ENCODE data around the gene GPR39.
"Not testable (repeated sequence)": the region's sequence is repeated elsewhere in the genome, so short reads cannot be mapped to it uniquely, and the experiment has no call there.

GPR39 gene

DNA sequence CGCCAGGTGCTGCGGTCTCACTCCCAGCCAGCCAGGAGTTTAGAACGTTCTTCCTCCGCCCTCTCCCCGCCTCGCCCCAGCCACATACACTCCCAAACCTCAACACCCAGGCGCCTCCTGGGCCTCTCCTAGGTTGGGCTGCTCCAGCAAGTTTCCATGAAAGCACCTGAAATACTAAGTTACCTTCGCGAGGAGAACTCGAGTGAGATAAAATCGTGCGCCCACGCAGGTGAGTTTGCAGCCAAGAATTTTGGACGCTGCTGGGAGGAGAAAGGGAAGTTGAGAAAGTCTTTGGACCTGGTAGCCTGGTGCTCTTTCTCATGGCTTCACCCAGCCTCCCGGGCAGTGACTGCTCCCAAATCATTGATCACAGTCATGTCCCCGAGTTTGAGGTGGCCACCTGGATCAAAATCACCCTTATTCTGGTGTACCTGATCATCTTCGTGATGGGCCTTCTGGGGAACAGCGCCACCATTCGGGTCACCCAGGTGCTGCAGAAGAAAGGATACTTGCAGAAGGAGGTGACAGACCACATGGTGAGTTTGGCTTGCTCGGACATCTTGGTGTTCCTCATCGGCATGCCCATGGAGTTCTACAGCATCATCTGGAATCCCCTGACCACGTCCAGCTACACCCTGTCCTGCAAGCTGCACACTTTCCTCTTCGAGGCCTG is at the start of gene GPR39:
GPR39 (plus strand) TSS at position 83 of the 673 bp plus-strand sequence.
- FAIRE-seq (no peak), DNase-seq (ENCODE audit: extremely low spot score, insufficient read length, low read depth) (no peak)

DNA sequence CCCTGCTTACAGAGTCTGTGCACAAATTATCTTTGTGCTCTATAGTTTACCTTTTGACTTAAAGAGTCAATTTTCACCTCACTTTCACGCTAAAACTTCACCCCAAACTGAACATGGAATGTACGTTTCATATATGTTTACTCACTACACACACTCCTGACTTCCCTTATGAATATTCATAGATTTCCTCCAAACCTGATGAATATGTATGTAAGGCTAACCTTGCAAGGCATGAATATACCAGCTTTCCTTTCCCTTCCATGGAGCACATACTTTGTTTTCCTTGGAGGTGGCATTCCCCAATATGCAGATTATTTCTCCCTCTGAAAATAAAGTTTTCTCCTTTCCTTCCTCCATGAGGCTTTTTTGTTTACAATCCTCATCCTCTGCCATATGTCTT is 48.4 kb upstream of the GPR39 start:
- FAIRE-seq = no peak
- DNase-seq (ENCODE audit: extremely low spot score, insufficient read length, low read depth) = no peak

DNA sequence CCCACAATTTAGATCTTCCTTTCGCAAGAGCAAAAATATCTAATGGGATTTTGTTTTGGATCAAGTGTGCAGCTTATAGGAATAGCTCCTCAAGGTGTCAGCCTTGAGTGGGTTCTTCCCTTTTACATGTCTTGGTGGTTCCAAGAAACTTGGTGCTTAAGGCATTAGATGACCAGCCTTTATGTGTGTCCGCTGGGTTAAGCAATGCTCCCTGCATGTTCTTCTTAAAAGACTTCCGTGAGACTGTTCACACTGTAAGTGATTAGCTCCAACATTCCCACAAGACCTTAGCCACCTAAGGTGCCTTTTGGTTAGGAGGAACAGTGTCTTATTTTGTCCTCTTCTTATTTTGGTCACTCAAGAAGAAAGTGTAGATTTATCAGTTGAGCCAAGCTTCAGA is 44.3 kb upstream of the GPR39 start:
- DNase-seq (ENCODE audit: extremely low spot score, insufficient read length, low read depth) = no peak
- FAIRE-seq = no peak

- FAIRE-seq = no peak
- DNase-seq (ENCODE audit: extremely low spot score, insufficient read length, low read depth) = no peak
Observed at GRCh38 chr2:132373391-132374135, 43.0 kb upstream of the GPR39 start.

GRCh38 chr2:132374151-132374550 is 42.5 kb upstream of the GPR39 start:
- no peak for FAIRE-seq
- no peak for DNase-seq (ENCODE audit: extremely low spot score, insufficient read length, low read depth)

DNA sequence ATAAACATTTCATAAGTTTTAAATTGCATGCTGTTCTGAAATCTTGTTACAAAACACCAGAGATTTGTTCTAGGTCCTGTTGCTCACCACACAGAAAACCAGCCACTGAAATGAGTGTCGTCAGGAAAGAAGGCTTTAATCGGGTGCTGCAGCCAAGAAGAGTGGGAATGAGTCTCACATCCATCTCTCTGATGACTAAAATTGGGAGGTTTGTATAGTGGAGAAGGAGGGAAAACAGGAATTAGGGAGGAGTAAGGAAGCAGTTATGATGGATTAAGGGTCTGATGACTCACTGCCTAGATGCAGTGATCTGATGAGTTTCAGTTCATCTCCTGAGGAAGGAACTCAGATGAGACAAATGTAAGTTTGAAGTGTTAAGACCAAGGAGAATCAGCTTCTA is 42.1 kb upstream of the GPR39 start:
- DNase-seq (ENCODE audit: extremely low spot score, insufficient read length, low read depth) = no peak
- FAIRE-seq = no peak

- DNase-seq (ENCODE audit: extremely low spot score, insufficient read length, low read depth) (no peak), FAIRE-seq (no peak)
Observed at GRCh38 chr2:132374961-132375360, 41.6 kb upstream of the GPR39 start.

DNA sequence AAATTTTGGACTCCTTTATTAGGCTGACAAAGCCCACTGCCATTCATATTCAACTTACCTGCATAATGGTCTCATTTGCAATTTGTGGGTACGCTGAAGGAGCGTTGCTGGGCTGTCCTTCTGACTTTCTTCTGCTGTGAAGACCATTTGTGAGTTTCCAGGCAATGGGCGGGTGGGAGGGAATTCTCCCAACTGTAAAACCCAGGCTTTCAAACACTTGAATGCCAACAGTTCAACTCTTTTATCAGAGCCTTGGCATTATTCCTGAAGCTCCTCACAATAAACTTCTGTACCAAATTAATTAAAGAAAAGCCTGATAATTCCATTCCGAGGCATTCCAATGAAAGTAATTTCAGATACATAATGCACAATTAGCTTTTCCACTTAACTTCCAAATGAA is 35.2 kb upstream of the GPR39 start:
- FAIRE-seq (no peak), DNase-seq (ENCODE audit: extremely low spot score, insufficient read length, low read depth) (no peak)

DNA sequence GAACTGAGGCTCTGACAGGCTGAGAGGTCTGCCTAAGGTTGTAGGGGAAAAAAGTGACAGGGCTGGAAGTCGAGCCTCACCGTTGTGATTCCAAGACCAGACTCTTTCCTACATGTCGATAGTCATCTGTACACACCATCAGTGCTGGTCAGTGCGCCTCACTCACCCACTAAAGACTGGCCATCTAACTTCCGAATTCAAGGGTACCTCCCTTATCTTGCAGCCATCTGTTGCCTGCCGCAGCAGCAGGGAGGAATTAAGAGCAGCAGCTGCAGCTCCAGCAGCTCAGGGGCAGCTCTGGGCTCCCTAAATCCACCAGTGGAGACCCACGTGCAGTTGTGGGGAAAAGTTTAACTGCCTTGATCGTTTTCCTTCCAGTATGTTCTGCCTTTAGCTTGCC is 32.6 kb upstream of the GPR39 start:
- no peak for FAIRE-seq
- no peak for DNase-seq (ENCODE audit: extremely low spot score, insufficient read length, low read depth)

- FAIRE-seq (no peak), DNase-seq (ENCODE audit: extremely low spot score, insufficient read length, low read depth) (no peak)
Observed at GRCh38 chr2:132384491-132385151, 32.0 kb upstream of the GPR39 start.

- FAIRE-seq = no peak
- no peak for DNase-seq (ENCODE audit: extremely low spot score, insufficient read length, low read depth)
Observed at GRCh38 chr2:132387126-132387525, 29.5 kb upstream of the GPR39 start.

DNA sequence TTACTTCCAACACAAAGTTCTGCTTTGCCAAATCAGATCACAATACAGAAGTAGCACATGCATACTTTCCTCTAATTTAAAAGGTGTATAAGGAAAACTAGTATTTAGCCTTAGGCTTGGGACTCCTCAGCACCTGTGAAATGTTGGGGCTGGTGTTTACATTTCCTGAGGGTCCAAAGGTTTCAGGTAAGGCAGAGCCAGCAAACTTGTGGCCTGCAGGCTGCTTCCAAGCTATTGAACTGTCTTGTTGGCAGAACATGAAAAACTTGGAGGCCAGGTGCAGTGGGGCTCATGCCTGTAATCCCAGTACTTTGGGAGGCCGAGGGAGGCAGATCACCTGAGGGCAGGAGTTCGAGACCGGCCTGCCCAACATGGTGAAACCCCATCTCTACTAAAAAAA is 26.5 kb upstream of the GPR39 start:
- FAIRE-seq = no peak

DNA sequence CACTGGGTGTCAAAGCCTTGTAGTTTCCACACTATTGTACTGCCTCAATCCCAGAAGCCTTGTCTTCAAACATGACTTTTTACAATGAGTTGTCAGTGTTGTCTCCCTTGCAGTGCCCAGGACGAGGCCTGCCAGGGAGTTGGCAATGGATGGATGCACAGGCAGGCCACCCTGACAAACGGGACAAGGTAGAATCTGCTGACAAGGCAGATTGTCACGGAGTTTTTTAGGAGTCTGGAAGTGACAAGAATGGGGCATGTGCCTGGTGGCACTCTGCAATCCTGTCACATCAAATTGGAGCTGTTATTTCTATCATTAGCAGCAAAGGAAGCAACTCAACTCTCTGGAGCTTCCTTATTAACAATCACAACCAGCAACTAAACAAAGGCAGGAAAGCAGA is 25.2 kb upstream of the GPR39 start:
- DNase-seq (ENCODE audit: extremely low spot score, insufficient read length, low read depth) (no peak), FAIRE-seq (no peak)

More for the DNA sequence above, 26.5 kb upstream of the GPR39 start:
- DNase-seq (ENCODE audit: extremely low spot score, insufficient read length, low read depth) = no peak

- FAIRE-seq (no peak), DNase-seq (ENCODE audit: extremely low spot score, insufficient read length, low read depth) (no peak)
Observed at GRCh38 chr2:132392221-132392620, 24.4 kb upstream of the GPR39 start.

- FAIRE-seq = no peak
- no peak for DNase-seq (ENCODE audit: extremely low spot score, insufficient read length, low read depth)
Observed at GRCh38 chr2:132392879-132393278, 23.7 kb upstream of the GPR39 start.

DNA sequence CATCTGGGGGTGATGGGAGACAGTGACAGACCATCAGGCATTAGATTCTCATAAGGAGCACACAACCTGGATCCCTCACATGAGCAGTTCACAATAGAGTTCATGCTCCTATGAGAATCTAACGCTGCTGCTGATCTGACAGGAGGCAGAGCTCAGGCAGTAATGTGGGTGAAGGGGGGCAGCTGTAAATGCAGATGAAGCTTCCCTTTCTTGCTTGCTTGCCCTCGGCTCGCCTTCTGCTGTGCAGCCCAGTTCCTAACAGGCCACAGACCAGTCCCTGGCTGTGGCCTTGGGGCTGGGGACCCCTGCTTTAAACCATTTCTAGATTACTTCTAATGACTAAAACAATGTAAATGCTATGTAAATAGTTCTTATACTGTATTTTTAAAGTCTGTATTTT is 19.6 kb upstream of the GPR39 start:
- not testable (repeated sequence) for FAIRE-seq; DNase-seq (ENCODE audit: extremely low spot score, insufficient read length, low read depth)

GRCh38 chr2:132400169-132400900 is 16.3 kb upstream of the GPR39 start:
- FAIRE-seq = no peak

DNA sequence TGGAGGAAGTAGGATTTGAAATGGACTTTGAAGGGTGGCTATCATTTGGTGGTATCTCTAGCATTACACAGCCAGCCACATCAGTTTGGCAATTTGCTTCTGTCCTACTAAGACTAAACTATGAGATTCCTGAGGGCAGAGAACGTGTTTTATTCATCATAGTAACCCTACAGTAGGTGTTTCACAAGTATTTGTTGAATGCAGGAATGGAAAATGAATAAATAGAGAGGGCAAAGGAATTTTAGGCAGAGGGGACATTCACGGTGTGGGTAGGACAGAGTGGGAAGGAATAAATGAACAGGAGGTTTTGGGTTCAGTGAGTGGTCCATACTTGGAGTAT is 15.7 kb upstream of the GPR39 start:
- no peak for DNase-seq (ENCODE audit: extremely low spot score, insufficient read length, low read depth)
- no peak for FAIRE-seq

More at GRCh38 chr2:132400169-132400900, 16.3 kb upstream of the GPR39 start:
- DNase-seq (ENCODE audit: extremely low spot score, insufficient read length, low read depth) = no peak

DNA sequence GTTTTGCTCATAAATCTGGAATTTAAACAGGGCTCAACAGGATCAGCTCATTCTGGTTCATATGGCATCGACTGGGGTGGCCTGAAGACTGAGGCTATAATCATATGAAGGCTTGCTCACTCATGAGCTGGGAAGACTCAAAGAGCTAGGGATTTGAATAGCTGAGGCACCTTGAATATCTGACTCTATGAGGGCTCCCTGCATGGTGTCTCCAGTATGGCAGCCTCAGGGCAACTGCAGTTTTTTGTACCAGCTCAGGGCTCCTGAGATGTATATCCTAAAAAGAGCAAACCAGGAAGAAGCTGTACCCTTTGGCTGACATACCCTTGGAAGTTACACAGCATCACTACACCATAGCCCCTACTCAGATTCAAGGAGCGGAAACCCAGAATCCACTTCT is 15.3 kb upstream of the GPR39 start:
- FAIRE-seq (no peak), DNase-seq (ENCODE audit: extremely low spot score, insufficient read length, low read depth) (no peak)

DNA sequence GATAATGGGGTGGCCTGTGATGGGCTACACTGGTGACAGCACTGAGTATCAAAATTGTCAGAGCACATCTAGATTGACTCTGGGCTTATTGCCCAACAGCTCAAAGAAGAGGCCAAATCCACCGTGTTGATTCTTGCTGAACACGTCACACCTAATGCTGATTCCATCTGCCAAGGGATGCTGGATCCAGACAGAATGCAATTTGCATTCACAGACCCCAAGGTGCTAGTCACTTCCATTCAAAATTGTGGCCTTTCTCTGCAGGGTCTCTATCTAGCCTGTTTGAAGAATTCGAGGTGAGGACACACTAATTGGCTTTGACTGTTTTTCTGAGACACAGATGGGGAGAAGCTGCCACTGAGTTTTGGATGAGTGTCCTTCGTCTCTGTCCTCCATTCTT is 13.5 kb upstream of the GPR39 start:
- FAIRE-seq = no peak
- DNase-seq (ENCODE audit: extremely low spot score, insufficient read length, low read depth) = no peak

GRCh38 chr2:132404056-132404455 is 12.5 kb upstream of the GPR39 start:
- FAIRE-seq (no peak), DNase-seq (ENCODE audit: extremely low spot score, insufficient read length, low read depth) (no peak)
